ENCODE results near the gene ZNF618.

The ZNF618 gene

DNA sequence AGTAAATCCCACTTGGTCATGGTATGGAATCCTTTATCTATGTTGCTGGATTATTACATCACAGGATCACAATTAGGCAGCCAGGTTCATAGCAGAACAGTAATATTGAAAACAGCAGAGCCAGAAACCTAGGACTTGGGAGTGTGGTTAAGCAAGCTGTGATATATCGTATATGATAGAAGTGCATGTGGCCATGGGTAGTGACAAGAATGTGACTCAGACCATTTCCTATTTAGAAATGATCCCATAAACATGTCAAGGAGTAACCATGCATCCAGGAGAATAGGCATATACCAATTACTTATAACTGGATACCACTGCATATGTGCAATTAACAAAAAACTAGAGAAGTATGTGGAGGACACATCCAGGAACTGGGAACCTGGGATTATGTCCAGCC, 170.8 kb downstream of the ZNF618 start:
- CTCF ChIA-PET = interaction anchor here (0.8 to 1.6 kb wide), 6 partner anchors 9 to 361 kb away, joined by 3 to 7 read pairs (median 4); no protein-coding TSS in a partner anchor
- TF ChIP-seq, protein P1, sequence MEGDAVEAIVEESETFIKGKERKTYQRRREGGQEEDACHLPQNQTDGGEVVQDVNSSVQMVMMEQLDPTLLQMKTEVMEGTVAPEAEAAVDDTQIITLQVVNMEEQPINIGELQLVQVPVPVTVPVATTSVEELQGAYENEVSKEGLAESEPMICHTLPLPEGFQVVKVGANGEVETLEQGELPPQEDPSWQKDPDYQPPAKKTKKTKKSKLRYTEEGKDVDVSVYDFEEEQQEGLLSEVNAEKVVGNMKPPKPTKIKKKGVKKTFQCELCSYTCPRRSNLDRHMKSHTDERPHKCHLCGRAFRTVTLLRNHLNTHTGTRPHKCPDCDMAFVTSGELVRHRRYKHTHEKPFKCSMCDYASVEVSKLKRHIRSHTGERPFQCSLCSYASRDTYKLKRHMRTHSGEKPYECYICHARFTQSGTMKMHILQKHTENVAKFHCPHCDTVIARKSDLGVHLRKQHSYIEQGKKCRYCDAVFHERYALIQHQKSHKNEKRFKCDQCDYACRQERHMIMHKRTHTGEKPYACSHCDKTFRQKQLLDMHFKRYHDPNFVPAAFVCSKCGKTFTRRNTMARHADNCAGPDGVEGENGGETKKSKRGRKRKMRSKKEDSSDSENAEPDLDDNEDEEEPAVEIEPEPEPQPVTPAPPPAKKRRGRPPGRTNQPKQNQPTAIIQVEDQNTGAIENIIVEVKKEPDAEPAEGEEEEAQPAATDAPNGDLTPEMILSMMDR (IDR thresholded peaks at IDR 0.05; ENCODE audit: insufficient read depth, low read length, missing control alignments) = no peak
- DNase-seq (ENCODE audit: low read depth, low spot score) = no peak
- no peak overlapping the region for H3K4me3 ChIP-seq (ENCODE audit: low read depth, low read length)
- POLR2A ChIA-PET = no interaction called here

DNA sequence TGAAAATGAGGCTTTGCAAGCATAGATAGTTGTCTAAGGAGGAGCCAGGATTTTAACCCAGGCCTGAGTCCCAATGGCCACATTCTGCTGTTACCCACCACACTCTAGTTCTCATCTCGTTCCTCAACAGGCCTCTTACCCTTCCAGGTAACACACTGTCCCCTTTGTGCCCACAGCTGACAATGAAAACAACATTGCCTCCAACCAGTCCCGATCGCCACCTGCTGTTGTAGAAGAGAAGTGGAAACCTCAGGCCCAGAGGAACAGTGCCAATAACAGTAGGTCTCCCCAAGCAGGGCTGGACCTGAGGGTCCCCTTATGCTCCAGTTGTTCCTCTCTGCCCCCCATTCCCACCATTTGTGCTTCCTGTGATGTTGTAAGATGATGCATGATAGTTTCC, 171.6 kb downstream of the ZNF618 start:
- CTCF ChIA-PET = interaction anchor here (0.8 to 1.6 kb wide), 5 partner anchors 10 to 241 kb away, joined by 3 to 7 read pairs (median 4); no protein-coding TSS in a partner anchor
- POLR2A ChIA-PET = no interaction called here
- TF ChIP-seq, protein P1 (IDR thresholded peaks at IDR 0.05; ENCODE audit: insufficient read depth, low read length, missing control alignments) = peak; percentile 24
- H3K4me3 ChIP-seq (ENCODE audit: low read depth, low read length) = no peak overlapping the region
- DNase-seq (ENCODE audit: low read depth, low spot score) = no peak

DNA sequence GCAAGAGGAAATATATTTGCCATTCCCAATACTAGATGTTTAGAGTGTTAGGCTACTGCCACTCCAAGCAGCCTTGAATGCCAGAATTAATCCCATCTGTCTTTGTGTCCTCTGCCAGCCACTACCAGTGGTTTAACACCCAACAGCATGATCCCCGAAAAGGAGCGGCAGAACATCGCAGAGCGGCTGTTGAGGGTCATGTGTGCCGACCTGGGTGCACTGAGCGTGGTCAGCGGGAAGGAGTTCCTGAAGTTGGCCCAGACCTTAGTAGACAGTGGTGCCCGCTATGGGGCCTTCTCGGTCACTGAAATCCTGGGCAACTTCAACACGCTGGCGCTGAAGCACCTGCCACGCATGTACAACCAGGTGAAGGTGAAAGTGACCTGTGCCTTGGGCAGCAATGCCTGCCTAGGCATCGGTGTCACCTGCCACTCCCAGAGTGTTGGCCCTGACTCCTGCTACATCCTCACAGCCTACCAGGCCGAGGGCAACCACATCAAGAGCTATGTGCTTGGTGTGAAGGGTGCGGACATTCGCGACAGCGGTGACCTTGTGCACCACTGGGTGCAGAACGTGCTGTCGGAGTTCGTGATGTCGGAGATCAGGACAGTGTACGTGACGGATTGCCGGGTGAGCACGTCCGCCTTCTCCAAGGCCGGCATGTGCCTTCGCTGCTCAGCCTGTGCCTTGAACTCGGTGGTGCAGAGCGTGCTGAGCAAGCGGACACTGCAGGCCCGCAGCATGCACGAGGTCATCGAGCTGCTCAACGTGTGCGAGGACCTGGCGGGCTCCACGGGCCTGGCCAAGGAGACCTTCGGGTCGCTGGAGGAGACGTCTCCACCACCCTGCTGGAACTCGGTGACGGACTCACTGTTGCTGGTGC, 172.7 kb downstream of the ZNF618 start:
- ChIA-PET POLR2A (no interaction called here), CTCF (interaction anchor here (0.6 to 2.6 kb wide), 2 partner anchors 25 to 34 kb away, joined by 3 to 10 read pairs; no protein-coding TSS in a partner anchor)
- H3K4me3 ChIP-seq (ENCODE audit: low read depth, low read length) = no peak overlapping the region
- DNase-seq (ENCODE audit: low read depth, low spot score) = no peak
- TF ChIP-seq, protein P1 (IDR thresholded peaks at IDR 0.05; ENCODE audit: insufficient read depth, low read length, missing control alignments) = no peak

DNA sequence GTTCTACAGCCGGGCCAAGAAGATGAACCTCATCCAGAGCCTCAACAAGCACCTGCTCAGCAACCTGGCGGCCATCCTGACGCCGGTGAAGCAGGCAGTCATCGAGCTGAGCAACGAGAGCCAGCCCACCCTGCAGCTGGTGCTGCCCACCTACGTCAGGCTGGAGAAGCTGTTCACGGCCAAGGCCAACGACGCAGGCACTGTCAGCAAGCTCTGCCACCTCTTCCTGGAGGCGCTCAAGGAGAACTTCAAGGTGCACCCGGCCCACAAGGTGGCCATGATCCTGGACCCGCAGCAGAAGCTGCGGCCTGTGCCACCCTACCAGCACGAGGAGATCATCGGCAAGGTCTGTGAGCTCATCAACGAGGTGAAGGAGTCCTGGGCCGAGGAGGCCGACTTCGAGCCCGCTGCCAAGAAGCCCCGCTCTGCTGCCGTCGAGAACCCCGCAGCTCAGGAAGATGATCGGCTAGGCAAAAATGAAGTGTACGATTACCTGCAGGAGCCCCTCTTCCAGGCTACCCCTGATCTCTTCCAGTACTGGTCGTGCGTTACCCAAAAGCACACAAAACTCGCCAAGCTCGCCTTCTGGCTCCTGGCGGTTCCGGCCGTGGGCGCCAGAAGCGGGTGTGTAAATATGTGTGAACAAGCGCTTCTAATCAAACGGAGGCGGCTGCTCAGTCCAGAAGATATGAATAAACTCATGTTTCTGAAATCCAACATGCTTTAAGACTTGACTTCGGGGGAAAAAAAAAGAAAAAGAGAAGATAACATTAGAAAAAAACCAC, 173.5 kb downstream of the ZNF618 start:
- POLR2A ChIA-PET = no interaction called here
- CTCF ChIA-PET = interaction anchor here (0.6 to 2.6 kb wide), 2 partner anchors 26 to 33 kb away, joined by 3 to 10 read pairs; no protein-coding TSS in a partner anchor
- TF ChIP-seq, protein P1 (IDR thresholded peaks at IDR 0.05; ENCODE audit: insufficient read depth, low read length, missing control alignments) = no peak
- no peak overlapping the region for H3K4me3 ChIP-seq (ENCODE audit: low read depth, low read length)
- no peak for DNase-seq (ENCODE audit: low read depth, low spot score)

DNA sequence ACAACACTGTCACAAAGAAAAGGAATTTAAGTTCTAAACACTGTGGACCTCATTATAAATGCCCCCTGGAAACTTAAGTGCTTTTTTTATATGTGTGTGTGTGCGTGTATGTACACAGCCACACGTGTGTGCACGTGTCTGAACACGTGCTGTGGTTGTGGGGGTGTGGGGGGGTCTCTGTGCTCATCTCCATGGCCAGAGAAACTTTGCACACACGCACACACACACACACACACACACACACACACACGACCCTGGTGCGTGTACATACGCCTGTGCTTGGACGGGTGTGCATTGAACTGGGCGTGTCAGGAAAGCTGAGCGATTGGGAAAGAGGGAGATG, 174.1 kb downstream of the ZNF618 start:
- POLR2A ChIA-PET = no interaction called here
- CTCF ChIA-PET = interaction anchor here (0.5 to 2.6 kb wide), 2 partner anchors 32 to 741 kb away, joined by 4 to 10 read pairs; no protein-coding TSS in a partner anchor
- TF ChIP-seq, protein P1 (IDR thresholded peaks at IDR 0.05; ENCODE audit: insufficient read depth, low read length, missing control alignments) = no peak
- no peak overlapping the region for H3K4me3 ChIP-seq (ENCODE audit: low read depth, low read length)
- DNase-seq (ENCODE audit: low read depth, low spot score) = no peak

DNA sequence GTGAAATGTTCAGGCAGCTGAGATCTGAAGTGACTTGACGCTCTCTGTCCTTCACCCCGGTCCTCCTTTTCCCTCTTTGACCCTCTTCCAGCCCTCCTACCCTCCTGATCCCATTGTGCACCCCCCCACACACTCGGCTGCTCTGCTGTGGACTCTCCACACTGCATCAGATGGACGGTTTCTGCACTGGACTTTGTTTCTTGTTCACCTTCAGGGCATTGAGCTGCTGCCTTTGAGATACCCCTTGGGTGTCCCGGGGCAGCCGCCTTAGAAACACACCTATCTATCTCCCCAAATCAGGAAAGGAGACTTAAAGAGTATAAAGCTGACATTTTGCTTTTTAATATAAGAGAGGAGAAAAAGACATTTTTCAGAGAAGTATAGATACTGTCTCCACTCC, 174.5 kb downstream of the ZNF618 start:
- ChIA-PET POLR2A (no interaction called here), CTCF (interaction anchor here (0.5 to 2.6 kb wide), 3 partner anchors 9 to 742 kb away, joined by 4 to 10 read pairs (median 5); no protein-coding TSS in a partner anchor)
- no peak overlapping the region for H3K4me3 ChIP-seq (ENCODE audit: low read depth, low read length)
- TF ChIP-seq, protein P1 (IDR thresholded peaks at IDR 0.05; ENCODE audit: insufficient read depth, low read length, missing control alignments) = no peak
- DNase-seq (ENCODE audit: low read depth, low spot score) = no peak
